Caco-2 (cell line): ENCODE measurements around the gene GOPC. TPM values are rescaled to one million over a fixed set of nuclear protein-coding genes. Genes with fewer than 3 reads are reported as not detected.

Experiments
- BruUV-seq: library from RNA; stranded (reverse); fragments of 400-500 nt; replicated peaks from 2 replicates; lab custom pipeline; 2021; lab: Mats Ljungman, UMichigan
- CTCF ChIA-PET: fragments of 300-600 bp; sonication (Branson Sonifier 250); formaldehyde crosslinking; loops from one replicate; lab custom pipeline; 2022; ENCODE audit warnings: antibody characterized with exemption; lab: Charles Lee
- POLR2A ChIA-PET: fragments of 300-600 bp; sonication (Branson Sonifier 250); formaldehyde crosslinking; loops from one replicate; lab custom pipeline; 2022; ENCODE audit warnings: antibody characterized with exemption; lab: Charles Lee
- DNase-seq, 2 experiments: peaks; one replicate each; pipeline versions ENCODE4 v3.0.0 to v3.0.0-alpha.2; 2020 to 2022
- H3K27me3 ChIP-seq: replicated peaks from 2 replicates; pipeline ENCODE4 v1.6.0; 2011; ENCODE audit warnings: low read length; ENCODE audit not compliant: control insufficient read depth, insufficient read depth
- H3K36me3 ChIP-seq: 2 replicates; pipeline ENCODE4 v1.5.1; 2011; ENCODE audit warnings: low read length; ENCODE audit not compliant: control insufficient read depth, insufficient read depth
- H3K4me1 ChIP-seq: fragments of 250-450 bp; sonication (Bioruptor Pico); 2 replicates; pipeline ENCODE4 v1.5.1; 2020; ENCODE audit warnings: mild to moderate bottlenecking
- H3K4me3 ChIP-seq: 2 replicates; pipeline ENCODE4 v1.5.1; 2011; ENCODE audit warnings: low read depth, mild to moderate bottlenecking, control low read depth, low read length
- H3K9me3 ChIP-seq: fragments of 250-450 bp; sonication (Bioruptor Pico); 2 replicates; pipeline ENCODE4 v1.5.1; 2020; ENCODE audit warnings: mild to moderate bottlenecking, moderate library complexity
- H3K27ac Mint-ChIP-seq: one replicate; pipeline ENCODE4 v1.8.0; 2022; ENCODE audit warnings: mixed read lengths; ENCODE audit not compliant: unreplicated experiment
- H3K27me3 Mint-ChIP-seq: one replicate; pipeline ENCODE4 v1.8.0; 2022; ENCODE audit warnings: mixed read lengths; ENCODE audit not compliant: insufficient read depth, unreplicated experiment
- H3K36me3 Mint-ChIP-seq: one replicate; pipeline ENCODE4 v1.8.0; 2022; ENCODE audit warnings: mild to moderate bottlenecking, mixed read lengths; ENCODE audit not compliant: insufficient read depth, unreplicated experiment
- H3K4me1 Mint-ChIP-seq: one replicate; pipeline ENCODE4 v1.8.0; 2022; ENCODE audit warnings: low read depth, mixed read lengths; ENCODE audit not compliant: unreplicated experiment
- H3K4me3 Mint-ChIP-seq: one replicate; pipeline ENCODE4 v1.8.0; 2022; ENCODE audit warnings: mild to moderate bottlenecking, moderate library complexity, mixed read lengths; ENCODE audit not compliant: unreplicated experiment
- H3K9me3 Mint-ChIP-seq: one replicate; pipeline ENCODE4 v1.8.0; 2022; ENCODE audit warnings: mixed read lengths; ENCODE audit not compliant: unreplicated experiment
- intact Hi-C: fragments of 100-400 bp; cut with micrococcal nuclease; formaldehyde crosslinking; loops from one replicate; pipeline ENCODE4 v1.10.0; 2022; ENCODE audit not compliant: unreplicated experiment
- total RNA-seq: library from RNA; stranded (reverse); gene quantifications from 2 replicates; pipeline ENCODE4 v1.2.3, GENCODE V29; 2022
- TF ChIP-seq, protein P1 (sequence below), 2 experiments: fragments of 200-600 bp in 1 of 2; IDR thresholded peaks; 1 replicate in 1 of 2; 2 replicates in 1 of 2; pipeline versions ENCODE4 v1.5.1 to v1.8.0; 2011 to 2022; ENCODE audit warnings: antibody characterized with exemption in 1 of 2, control low read depth in 1 of 2, inconsistent platforms in 1 of 2, low read depth in 1 of 2, low read length in 1 of 2, mild to moderate bottlenecking in 1 of 2, moderate library complexity in 1 of 2; ENCODE audit not compliant: insufficient read depth in 1 of 2, severe bottlenecking in 1 of 2, unreplicated experiment in 1 of 2

Gene GOPC
- total RNA-seq, 1 experiment from 2014 or later, result 29.0 TPM

DNA sequence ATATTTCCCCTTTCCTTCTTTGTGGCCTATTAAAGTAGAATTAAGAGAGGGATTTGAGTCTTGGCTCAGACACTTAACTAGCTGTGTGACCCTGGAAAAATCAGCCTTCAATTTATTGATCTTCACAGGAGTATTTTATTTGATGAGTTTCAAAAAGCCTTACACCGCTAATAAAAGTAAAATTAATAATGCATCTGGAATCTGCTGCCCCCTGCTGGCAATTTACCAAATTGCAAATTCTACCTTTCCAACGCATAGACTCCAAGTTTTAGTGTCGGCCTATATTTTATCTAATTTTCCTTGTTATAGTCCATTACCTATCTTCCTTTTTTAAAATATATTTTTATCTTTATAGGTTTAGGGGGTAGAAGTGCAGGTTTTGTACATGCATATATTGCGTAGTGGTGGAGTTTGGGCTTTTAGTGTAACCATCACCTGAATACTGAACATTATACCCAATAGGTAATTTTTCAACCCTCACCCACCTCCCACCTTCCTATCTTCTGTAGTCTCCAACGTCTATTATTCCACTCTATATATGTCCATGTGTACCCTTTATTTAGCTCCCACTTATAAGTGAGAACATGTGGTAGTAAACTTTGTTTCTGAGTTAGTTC, 46.3 kb downstream of the GOPC start:
- DNase-seq, result peak in 1 of 2 experiments; percentile 58
- Histone ChIP-seq H3K9me3 (no peaks in the 10 kb centered on the region), H3K27me3 (no peaks in the 10 kb centered on the region), H3K4me3 (no peak overlapping the region), H3K4me1 (peaks cover 24% of the 10 kb centered on the region), H3K36me3 (no peaks in the 10 kb centered on the region)
- intact Hi-C loops, result loop anchor here (1.0 to 5.0 kb wide), 5 partner anchors 49 to 209 kb away; no protein-coding TSS in a partner anchor
- ChIA-PET POLR2A (no interaction called here), CTCF (no interaction called here)
- TF ChIP-seq, protein P1, sequence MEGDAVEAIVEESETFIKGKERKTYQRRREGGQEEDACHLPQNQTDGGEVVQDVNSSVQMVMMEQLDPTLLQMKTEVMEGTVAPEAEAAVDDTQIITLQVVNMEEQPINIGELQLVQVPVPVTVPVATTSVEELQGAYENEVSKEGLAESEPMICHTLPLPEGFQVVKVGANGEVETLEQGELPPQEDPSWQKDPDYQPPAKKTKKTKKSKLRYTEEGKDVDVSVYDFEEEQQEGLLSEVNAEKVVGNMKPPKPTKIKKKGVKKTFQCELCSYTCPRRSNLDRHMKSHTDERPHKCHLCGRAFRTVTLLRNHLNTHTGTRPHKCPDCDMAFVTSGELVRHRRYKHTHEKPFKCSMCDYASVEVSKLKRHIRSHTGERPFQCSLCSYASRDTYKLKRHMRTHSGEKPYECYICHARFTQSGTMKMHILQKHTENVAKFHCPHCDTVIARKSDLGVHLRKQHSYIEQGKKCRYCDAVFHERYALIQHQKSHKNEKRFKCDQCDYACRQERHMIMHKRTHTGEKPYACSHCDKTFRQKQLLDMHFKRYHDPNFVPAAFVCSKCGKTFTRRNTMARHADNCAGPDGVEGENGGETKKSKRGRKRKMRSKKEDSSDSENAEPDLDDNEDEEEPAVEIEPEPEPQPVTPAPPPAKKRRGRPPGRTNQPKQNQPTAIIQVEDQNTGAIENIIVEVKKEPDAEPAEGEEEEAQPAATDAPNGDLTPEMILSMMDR (IDR thresholded peaks at IDR 0.05; ENCODE audit: insufficient read depth in 1 of 2, low read depth in 1 of 2, low read length in 1 of 2, severe bottlenecking in 1 of 2, unreplicated experiment in 1 of 2), result peak; percentile 60 to 82
- Mint-ChIP-seq H3K36me3 (peaks cover 23% of the 10 kb centered on the region), H3K4me1 (no peaks in the 10 kb centered on the region), H3K9me3 (no peaks in the 10 kb centered on the region), H3K27me3 (no peaks in the 10 kb centered on the region), H3K27ac (no peak overlapping the region), H3K4me3 (no peak overlapping the region)
- BruUV-seq, result no TSS peak

DNA sequence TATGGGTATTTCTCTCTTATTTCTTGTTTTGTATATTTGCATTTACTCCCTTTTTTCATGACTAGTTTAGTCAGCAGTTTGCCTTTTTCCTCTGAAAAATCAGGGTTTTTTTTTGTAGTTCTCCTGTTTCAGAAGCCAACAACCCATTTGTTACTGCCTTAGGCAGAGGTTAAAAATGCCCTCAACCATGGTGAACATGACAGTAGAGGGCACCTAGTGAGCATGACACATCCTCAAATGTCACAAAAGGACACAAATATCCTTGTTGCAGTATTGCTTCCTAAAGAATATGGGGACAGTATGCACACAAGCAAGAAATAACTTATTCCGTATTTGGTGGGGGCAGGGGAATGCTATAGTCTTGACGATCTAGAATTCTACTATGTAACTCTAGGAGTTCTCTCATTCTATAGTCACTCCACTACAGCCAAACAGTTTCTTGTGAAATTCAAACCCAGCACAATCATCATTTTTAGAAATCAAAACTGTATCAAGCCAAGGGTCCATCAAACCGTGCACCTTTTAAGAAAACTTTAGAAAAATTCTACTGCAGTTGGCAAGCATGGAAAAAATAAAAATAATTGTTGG, 47.0 kb downstream of the GOPC start:
- DNase-seq, result no peak
- Histone ChIP-seq H3K36me3 (no peaks in the 10 kb centered on the region), H3K4me1 (peaks cover 26% of the 10 kb centered on the region), H3K27me3 (no peaks in the 10 kb centered on the region), H3K9me3 (no peaks in the 10 kb centered on the region), H3K4me3 (no peak overlapping the region)
- BruUV-seq, result no TSS peak
- TF ChIP-seq, protein P1 (IDR thresholded peaks at IDR 0.05; ENCODE audit: insufficient read depth in 1 of 2, low read depth in 1 of 2, low read length in 1 of 2, severe bottlenecking in 1 of 2, unreplicated experiment in 1 of 2), result no peak
- intact Hi-C loops, result loop anchor here (5.0 kb wide), 2 partner anchors 153 to 208 kb away; no protein-coding TSS in a partner anchor
- no peak overlapping the region for H3K4me3 Mint-ChIP-seq
- H3K9me3 Mint-ChIP-seq, result no peaks in the 10 kb centered on the region
- no peak overlapping the region for H3K27ac Mint-ChIP-seq
- no peaks in the 10 kb centered on the region for H3K27me3 Mint-ChIP-seq
- ChIA-PET CTCF (no interaction called here), POLR2A (no interaction called here)
- H3K36me3 Mint-ChIP-seq, result peaks cover 22% of the 10 kb centered on the region
- no peaks in the 10 kb centered on the region for H3K4me1 Mint-ChIP-seq

DNA sequence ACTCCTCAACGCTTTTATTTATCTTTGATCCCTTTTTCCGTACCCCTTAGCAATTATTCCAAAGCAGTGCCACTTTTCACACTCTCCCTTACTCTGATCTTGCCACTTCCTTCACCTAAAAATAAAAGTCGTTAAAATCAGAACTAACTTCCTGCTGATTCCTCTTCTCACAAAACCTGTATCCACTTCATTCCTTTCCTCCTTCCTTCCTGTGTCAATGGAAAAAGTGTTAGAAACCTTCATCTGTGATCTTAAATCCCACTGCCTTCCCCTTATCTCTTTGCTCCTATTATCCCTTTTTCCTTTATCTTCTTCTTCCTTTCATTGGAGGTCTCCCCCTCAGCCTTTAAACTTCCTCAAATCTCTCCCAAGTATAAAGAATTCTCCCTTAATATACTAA, 49.2 kb downstream of the GOPC start:
- Histone ChIP-seq H3K36me3 (peaks cover 3% of the 10 kb centered on the region; the same call in 1 of the 2 replicates), H3K4me1 (peaks cover 47% of the 10 kb centered on the region), H3K27me3 (no peaks in the 10 kb centered on the region), H3K4me3 (no peak overlapping the region), H3K9me3 (no peaks in the 10 kb centered on the region)
- no peak overlapping the region for H3K4me3 Mint-ChIP-seq
- TF ChIP-seq, protein P1 (IDR thresholded peaks at IDR 0.05; ENCODE audit: insufficient read depth in 1 of 2, low read depth in 1 of 2, low read length in 1 of 2, severe bottlenecking in 1 of 2, unreplicated experiment in 1 of 2), result no peak
- BruUV-seq, result no TSS peak
- H3K27ac Mint-ChIP-seq, result no peak overlapping the region
- no peaks in the 10 kb centered on the region for H3K9me3 Mint-ChIP-seq
- ChIA-PET POLR2A (no interaction called here), CTCF (no interaction called here)
- H3K36me3 Mint-ChIP-seq, result peaks cover 39% of the 10 kb centered on the region
- intact Hi-C loops, result no loop called here
- H3K4me1 Mint-ChIP-seq, result peaks cover 13% of the 10 kb centered on the region
- DNase-seq, result no peak
- H3K27me3 Mint-ChIP-seq, result no peaks in the 10 kb centered on the region
